ENCODE measurements around the gene IL18BP. TPM values are rescaled to one million over a fixed set of nuclear protein-coding genes. Genes with fewer than 3 reads are reported as not detected.

IL18BP gene
- total RNA-seq, 2 experiments from 2014 or later, result 14.7 to 16.8 TPM

GRCh38 chr11:72048766-72049460, 50.2 kb downstream of the IL18BP start:
- ChIA-PET POLR2A (interaction anchor here (1.0 to 1.9 kb wide), 3 partner anchors 9 to 31 kb away, joined by 3 to 13 read pairs (median 4); no protein-coding TSS in a partner anchor), CTCF (no interaction called here)
- H3K27me3 Mint-ChIP-seq, result no peaks in the 10 kb centered on the region
- Histone ChIP-seq H3K9me3 (ENCODE audit: control insufficient read depth in 1 of 2, insufficient read depth in 1 of 2, low read length in 2 of 2) (no peaks in the 10 kb centered on the region), H3K36me3 (ENCODE audit: insufficient read depth, low read length) (no peaks in the 10 kb centered on the region), H3K4me3 (ENCODE audit: low read length) (no peak overlapping the region), H3K27me3 (ENCODE audit: control insufficient read depth in 1 of 2, insufficient read depth in 2 of 2, low read length in 2 of 2) (no peaks in the 10 kb centered on the region), H3K27ac (ENCODE audit: low read depth in 1 of 2, low read length in 2 of 2) (no peak overlapping the region), H3K4me1 (ENCODE audit: insufficient read depth, low read length) (no peaks in the 10 kb centered on the region)
- H3K4me1 Mint-ChIP-seq (ENCODE audit: low read depth), result peaks cover 7% of the 10 kb centered on the region
- DNase-seq (no peak), ATAC-seq (ENCODE audit: poor library complexity) (no peak)
- no peak overlapping the region for H3K27ac Mint-ChIP-seq
- intact Hi-C loops (cut with DNase I, micrococcal nuclease), result no loop called here
- no peak overlapping the region for H3K4me3 Mint-ChIP-seq
- no peaks in the 10 kb centered on the region for H3K9me3 Mint-ChIP-seq
- no peaks in the 10 kb centered on the region for H3K36me3 Mint-ChIP-seq (ENCODE audit: low read depth)
- TF ChIP-seq CTCF (IDR thresholded peaks at IDR 0.05), result no peak

Other genes starting within 250 kb of the IL18BP start
- not detected for gene DEFB108B, start 165.7 kb upstream of the IL18BP start, total RNA-seq
- gene DEFB131B, start 120.5 kb upstream of the IL18BP start, total RNA-seq, result not detected
- gene XNDC1N, start 70.3 kb upstream of the IL18BP start, total RNA-seq, result 10 to 100 TPM; 14.9 to 15.7 TPM
- 10 to 100 TPM; 10.1 to 10.4 TPM for gene RNF121, start 69.9 kb upstream of the IL18BP start, total RNA-seq
- 100 to 1,000 TPM; 191 to 197 TPM for gene NUMA1, start 81.6 kb downstream of the IL18BP start, total RNA-seq
- gene LRRC51, start 81.9 kb downstream of the IL18BP start, total RNA-seq, result 1 to 10 TPM in 1 of 2 experiments, under 1 TPM in 1; 0.87 to 1.1 TPM
- 10 to 100 TPM; 29.5 to 30.4 TPM for gene LAMTOR1, start 104.4 kb downstream of the IL18BP start, total RNA-seq
- not detected for gene TOMT, start 107.0 kb downstream of the IL18BP start, total RNA-seq
- gene ANAPC15, start 113.8 kb downstream of the IL18BP start, total RNA-seq, result 10 to 100 TPM; 48.8 to 52.5 TPM
- under 1 TPM in 1 of 2 experiments, not detected in 1; 0.47 TPM for gene FOLR3, start 136.8 kb downstream of the IL18BP start, total RNA-seq
- not detected for gene FOLR1, start 193.2 kb downstream of the IL18BP start, total RNA-seq
- not detected for gene FOLR2, start 217.9 kb downstream of the IL18BP start, total RNA-seq
- gene INPPL1, start 225.9 kb downstream of the IL18BP start, total RNA-seq, result 100 to 1,000 TPM; 124 to 128 TPM
- gene PHOX2A, start 245.3 kb downstream of the IL18BP start, total RNA-seq, result not detected